H1 (cell line): ENCODE measurements around the gene BRD8. TPM values are rescaled to one million over a fixed set of nuclear protein-coding genes. Genes with fewer than 3 reads are reported as not detected.

Experiments
- CTCF ChIA-PET: fragments of 300-600 bp; sonication (Branson Sonifier 250); formaldehyde crosslinking; loops from one replicate; lab custom pipeline; 2021; ENCODE audit not compliant: partially characterized antibody; lab: Charles Lee
- POLR2A ChIA-PET: fragments of 300-600 bp; sonication (Branson Sonifier 250); formaldehyde crosslinking; loops from one replicate; lab custom pipeline; 2021; ENCODE audit warnings: inconsistent platforms; ENCODE audit not compliant: partially characterized antibody; lab: Charles Lee
- DNase-seq, 2 experiments: peaks; one replicate each; pipeline versions ENCODE4 v3.0.0 to v3.0.0-alpha.2; 2010 to 2022; ENCODE audit warnings: low spot score in 2 of 2, low read depth in 1 of 2, mixed read lengths in 1 of 2
- FAIRE-seq: peaks from 2 replicates; lab custom pipeline; 2011; peaks lifted over from hg19 to GRCh38; lab: Jason Lieb, UNC
- H2AFZ ChIP-seq: 2 replicates; pipeline ENCODE4 v1.8.1; 2012; ENCODE audit warnings: low read length, inconsistent platforms
- H2AK5ac ChIP-seq: 2 replicates; pipeline ENCODE4 v1.6.1; 2013; ENCODE audit warnings: low read depth, low read length
- H2BK120ac ChIP-seq: replicated peaks from 2 replicates; pipeline ENCODE3; 2013; ENCODE audit warnings: low read depth, low read length, inconsistent platforms
- H2BK12ac ChIP-seq: 2 replicates; pipeline ENCODE4 v1.6.1; 2013; ENCODE audit warnings: low read depth, low read length
- H2BK15ac ChIP-seq: 2 replicates; pipeline ENCODE4 v1.6.1; 2013; ENCODE audit warnings: low read length
- H2BK20ac ChIP-seq: 2 replicates; pipeline ENCODE4 v1.6.1; 2013; ENCODE audit warnings: low read length
- H2BK5ac ChIP-seq: 2 replicates; pipeline ENCODE4 v1.6.1; 2013; ENCODE audit warnings: low read depth, low read length
- H3K14ac ChIP-seq: 2 replicates; pipeline ENCODE4 v1.6.1; 2013; ENCODE audit warnings: inconsistent platforms; ENCODE audit not compliant: insufficient read length
- H3K18ac ChIP-seq: 2 replicates; pipeline ENCODE4 v1.6.1; 2013; ENCODE audit warnings: low read length; ENCODE audit errors: extremely low read depth
- H3K23ac ChIP-seq: 2 replicates; pipeline ENCODE4 v1.6.1; 2013; ENCODE audit warnings: inconsistent platforms; ENCODE audit not compliant: insufficient read length
- H3K23me2 ChIP-seq: 2 replicates; pipeline ENCODE4 v1.6.1; 2013; ENCODE audit warnings: low read depth, low read length
- H3K27ac ChIP-seq: 2 replicates; pipeline ENCODE4 v1.6.1; 2011; ENCODE audit warnings: low read depth, low read length, inconsistent platforms
- H3K27me3 ChIP-seq, 4 experiments: replicated peaks in 1 of 4; 1 replicate in 1 of 4; 2 replicates in 3 of 4; pipeline versions ENCODE4 v1.6.1 to v1.8.1; 2011 to 2013; ENCODE audit warnings: low read length in 3 of 4, mild to moderate bottlenecking in 3 of 4, inconsistent platforms in 2 of 4, mixed read lengths in 2 of 4, moderate library complexity in 1 of 4; ENCODE audit not compliant: control insufficient read depth in 3 of 4, insufficient read depth in 3 of 4; ENCODE audit errors: extremely low read depth in 1 of 4
- H3K36me3 ChIP-seq, 4 experiments: 2 replicates each; pipeline versions ENCODE4 v1.6.1 to v1.8.1; 2011 to 2013; ENCODE audit warnings: mild to moderate bottlenecking in 4 of 4, low read length in 3 of 4, moderate library complexity in 2 of 4, control low read depth in 1 of 4, inconsistent platforms in 1 of 4; ENCODE audit not compliant: insufficient read depth in 4 of 4, control insufficient read depth in 2 of 4
- H3K4ac ChIP-seq: replicated peaks from 2 replicates; pipeline ENCODE3; 2013; ENCODE audit warnings: low read length, low read depth, mixed read lengths, inconsistent platforms; ENCODE audit not compliant: insufficient read length
- H3K4me1 ChIP-seq, 4 experiments: replicated peaks in 1 of 4; 1 replicate in 1 of 4; 2 replicates in 3 of 4; pipeline versions ENCODE4 v1.6.1 to v1.8.1; 2011 to 2013; ENCODE audit warnings: low read length in 3 of 4, inconsistent platforms in 2 of 4, mixed read lengths in 1 of 4; ENCODE audit not compliant: insufficient read depth in 4 of 4, control insufficient read depth in 3 of 4
- H3K4me2 ChIP-seq, 2 experiments: 2 replicates each; pipeline versions ENCODE4 v1.6.1 to v1.8.1; 2011 to 2013; ENCODE audit warnings: low read depth in 2 of 2, low read length in 2 of 2, control low read depth in 1 of 2, inconsistent platforms in 1 of 2, mild to moderate bottlenecking in 1 of 2; ENCODE audit not compliant: insufficient read depth in 1 of 2
- H3K4me3 ChIP-seq, 4 experiments: fragments of 200-600, 300-600 bp in 1 of 4; sonication (generic), shearing (Covaris generic), sonication (Bioruptor Twin) in 1 of 4; 2 replicates each; pipeline versions ENCODE4 v1.5.1 to v1.8.1; 2011 to 2016; ENCODE audit warnings: low read length in 4 of 4, low read depth in 3 of 4, control low read depth in 2 of 4, inconsistent platforms in 2 of 4, mild to moderate bottlenecking in 2 of 4, mixed read lengths in 1 of 4, moderate library complexity in 1 of 4; ENCODE audit not compliant: insufficient read depth in 2 of 4; ENCODE audit errors: extremely low read depth in 1 of 4
- H3K56ac ChIP-seq: replicated peaks from 2 replicates; pipeline ENCODE3; 2013; ENCODE audit warnings: low read depth, mild to moderate bottlenecking, mixed read lengths, low read length, inconsistent platforms; ENCODE audit not compliant: insufficient read length
- H3K79me1 ChIP-seq: 2 replicates; pipeline ENCODE4 v1.6.1; 2013; ENCODE audit warnings: low read depth, low read length, control low read depth
- H3K79me2 ChIP-seq, 2 experiments: 2 replicates each; pipeline versions ENCODE4 v1.6.1 to v1.8.1; 2012 to 2013; ENCODE audit warnings: low read length in 2 of 2, mild to moderate bottlenecking in 2 of 2, inconsistent platforms in 1 of 2; ENCODE audit not compliant: insufficient read depth in 2 of 2, control insufficient read depth in 1 of 2
- H3K9ac ChIP-seq, 4 experiments: replicated peaks in 1 of 4; 1 replicate in 1 of 4; 2 replicates in 3 of 4; pipeline versions ENCODE4 v1.6.1 to v1.8.1; 2011 to 2013; ENCODE audit warnings: low read depth in 3 of 4, low read length in 3 of 4, control low read depth in 2 of 4, mild to moderate bottlenecking in 2 of 4, moderate library complexity in 2 of 4, inconsistent platforms in 1 of 4; ENCODE audit errors: extremely low read depth in 1 of 4
- H3K9me3 ChIP-seq, 2 experiments: 2 replicates each; pipeline versions ENCODE4 v1.6.1 to v1.8.1; 2012 to 2013; ENCODE audit warnings: mild to moderate bottlenecking in 2 of 2, moderate library complexity in 2 of 2, control low read depth in 1 of 2, inconsistent platforms in 1 of 2, low read depth in 1 of 2, low read length in 1 of 2, mixed read lengths in 1 of 2; ENCODE audit not compliant: insufficient read depth in 2 of 2
- H4K20me1 ChIP-seq, 2 experiments: replicated peaks in 1 of 2; 2 replicates each; pipeline versions ENCODE3 to v1.8.1; 2011 to 2013; ENCODE audit warnings: inconsistent platforms in 2 of 2, low read length in 2 of 2, mild to moderate bottlenecking in 1 of 2; ENCODE audit not compliant: insufficient read depth in 2 of 2, control insufficient read depth in 1 of 2
- H4K5ac ChIP-seq: 2 replicates; pipeline ENCODE4 v1.6.1; 2013; ENCODE audit warnings: low read length, low read depth, mixed read lengths, inconsistent platforms; ENCODE audit not compliant: insufficient read length
- H4K8ac ChIP-seq: 2 replicates; pipeline ENCODE4 v1.8.0; 2013; ENCODE audit warnings: mild to moderate bottlenecking, moderate library complexity, low read length, inconsistent platforms; ENCODE audit not compliant: insufficient read depth; ENCODE audit errors: extremely low read depth
- H4K91ac ChIP-seq: replicated peaks from 2 replicates; pipeline ENCODE3; 2013; ENCODE audit warnings: low read length, mixed read lengths, inconsistent platforms; ENCODE audit not compliant: insufficient read length
- E2F6 ChIP-seq: IDR thresholded peaks from 2 replicates; pipeline ENCODE4 v1.6.1; 2012; ENCODE audit warnings: inconsistent platforms
- GABPA ChIP-seq: IDR thresholded peaks from 2 replicates; pipeline ENCODE4 v1.6.1; 2011; ENCODE audit warnings: mild to moderate bottlenecking, low read length, moderate library complexity, borderline replicate concordance; ENCODE audit not compliant: insufficient read depth
- HDAC2 ChIP-seq, 2 experiments: fragments of 300-600 bp in 1 of 2; sonication (generic) in 1 of 2; IDR thresholded peaks; 2 replicates each; pipeline ENCODE4 v1.6.1; 2011 to 2012; ENCODE audit warnings: low read depth in 2 of 2, low read length in 2 of 2, mild to moderate bottlenecking in 2 of 2, moderate library complexity in 2 of 2, borderline replicate concordance in 1 of 2, inconsistent platforms in 1 of 2
- JUND ChIP-seq: IDR thresholded peaks from 2 replicates; pipeline ENCODE4 v1.6.1; 2011; ENCODE audit warnings: mild to moderate bottlenecking, improper control_type of control experiment, low read length
- KDM4A ChIP-seq: IDR thresholded peaks from one replicate; pipeline ENCODE4 v1.7.1; 2012; ENCODE audit warnings: low read depth, mild to moderate bottlenecking, moderate library complexity, low read length, inconsistent platforms; ENCODE audit not compliant: severe bottlenecking
- NRF1 ChIP-seq: IDR thresholded peaks from 2 replicates; pipeline ENCODE4 v1.6.1; 2011; ENCODE audit warnings: mild to moderate bottlenecking, low read depth, low read length, improper control_type of control experiment
- SIRT6 ChIP-seq: IDR thresholded peaks from one replicate; pipeline ENCODE4 v1.7.1; 2012; ENCODE audit warnings: low read length, inconsistent platforms
- SP2 ChIP-seq: IDR thresholded peaks from 2 replicates; pipeline ENCODE4 v1.6.1; 2012; ENCODE audit warnings: mild to moderate bottlenecking, low read length, inconsistent platforms
- SRF ChIP-seq: IDR thresholded peaks from 2 replicates; pipeline ENCODE4 v1.6.1; 2011; ENCODE audit warnings: mild to moderate bottlenecking, low read depth, low read length, moderate library complexity
- WGBS, 2 experiments: shearing (Covaris generic) in 1 of 2; methylation state at CpG; one replicate each; pipeline versions ENCODE4 v1.1.6 to v1.1.7; 2013 to 2015; ENCODE audit warnings: low lambda C conversion rate in 2 of 2, mixed read lengths in 2 of 2, inconsistent platforms in 1 of 2, low coverage in 1 of 2, missing lambda C conversion rate in 1 of 2; ENCODE audit not compliant: insufficient replicate concordance in 2 of 2, insufficient coverage in 1 of 2, insufficient read length in 1 of 2; ENCODE audit errors: extremely low coverage in 1 of 2, missing lambda C conversion rate in 1 of 2; 5-methylcytosine and 5-hydroxymethylcytosine counted together
- polyA plus RNA-seq, 7 experiments: library from polyadenylated mRNA; depleted of rRNA in 3 of 7; stranded (reverse) in 5 of 7; unstranded in 2 of 7; fragments of >200 nt in 5 of 7; fragments of 200-250 nt in 2 of 7; gene quantifications; 1 replicate in 5 of 7; 2 replicates in 1 of 7; 4 replicates in 1 of 7; pipeline versions ENCODE4 v1.2.1 to v1.2.3, GENCODE V29; 2011 to 2013; ENCODE audit warnings: missing spikeins in 2 of 7, mixed read lengths in 2 of 7
- total RNA-seq: library from RNA; stranded (reverse); fragmentation: NEBNext Ultra II Directional; extraction: Animal tissue kit (Norgen Biotek cat#: 25700); gene quantifications from 2 replicates; pipeline ENCODE4 v1.2.1, GENCODE V29; 2021
- TF ChIP-seq, protein P1 (sequence below): IDR thresholded peaks from 2 replicates; pipeline ENCODE4 v1.6.1; 2011; ENCODE audit warnings: low read length, improper control_type of control experiment

The BRD8 gene
- total and polyA plus RNA-seq, 2 of the 8 experiments (the other 6 are each of a cell fraction or from before 2014, with no cell fraction given): 37.8 to 75.8 TPM

- Histone ChIP-seq H3K4ac (no peak within 1 kb of the TSS), H2AFZ (peak within 1 kb of the TSS; percentile 91), H4K91ac (no peak within 1 kb of the TSS), H3K27ac (no peak within 1 kb of the TSS), H2AK5ac (no peak within 1 kb of the TSS), H4K5ac (no peak within 1 kb of the TSS), H4K8ac (no peak within 1 kb of the TSS), H3K18ac (no peak within 1 kb of the TSS), H3K4me3 (peak within 1 kb of the TSS; percentile 59 to 78 (median 66)), H3K23ac (no peak within 1 kb of the TSS), H3K14ac (no peak within 1 kb of the TSS), H3K79me2 (no peaks in the 10 kb centered on the region), H2BK20ac (no peak within 1 kb of the TSS), H3K4me2 (peak within 1 kb of the TSS; percentile 64 to 73), H3K9ac (no peak within 1 kb of the TSS; a peak in 1 of 7 replicates), H3K27me3 (no peaks in the 10 kb centered on the region), H3K36me3 (no peaks in the 10 kb centered on the region), H4K20me1 (no peaks in the 10 kb centered on the region), H2BK120ac (no peak within 1 kb of the TSS), H2BK5ac (no peak within 1 kb of the TSS), H3K4me1 (no peaks in the 10 kb centered on the region; a peak in 1 of 7 replicates), H3K9me3 (no peaks in the 10 kb centered on the region), H3K56ac (no peak within 1 kb of the TSS), H2BK12ac (no peak within 1 kb of the TSS), H2BK15ac (no peak within 1 kb of the TSS), H3K23me2 (peaks cover 4% of the 10 kb centered on the region; the same call in 1 of the 2 replicates), H3K79me1 (no peaks in the 10 kb centered on the region)
- ChIA-PET CTCF (interaction anchor here (0.6 to 2.8 kb wide), 7 partner anchors 23 to 221 kb away, joined by 3 to 10 read pairs (median 4); no protein-coding TSS in a partner anchor), POLR2A (interaction anchor here (1.2 to 1.3 kb wide), 2 partner anchors 9 to 326 kb away, joined by 3 to 4 read pairs; partner anchors contain the start of gene EGR1)
- DNase-seq (peak; percentile 43 to 83), FAIRE-seq (no peak)
- 13% methylated on average over 25 of the region's 31 CpGs; no CpG with 5 or more reads in 1 of the 2 experiments for WGBS, 2 experiments
- peak in 1 of 2 experiments; percentile 61; a peak in 1 of 4 replicates for TF ChIP-seq HDAC2 (IDR thresholded peaks at IDR 0.05; ENCODE audit: borderline replicate concordance in 1 of 2, low read depth in 2 of 2, low read length in 2 of 2)
- no peak for TF ChIP-seq NRF1
- no peak for TF ChIP-seq SRF
- no peak for TF ChIP-seq GABPA
- peak; percentile 32 for TF ChIP-seq KDM4A
- TF ChIP-seq SIRT6: no peak
- TF ChIP-seq SP2: no peak
- TF ChIP-seq JUND: no peak
- no peak for TF ChIP-seq E2F6
- TF ChIP-seq, protein P1, sequence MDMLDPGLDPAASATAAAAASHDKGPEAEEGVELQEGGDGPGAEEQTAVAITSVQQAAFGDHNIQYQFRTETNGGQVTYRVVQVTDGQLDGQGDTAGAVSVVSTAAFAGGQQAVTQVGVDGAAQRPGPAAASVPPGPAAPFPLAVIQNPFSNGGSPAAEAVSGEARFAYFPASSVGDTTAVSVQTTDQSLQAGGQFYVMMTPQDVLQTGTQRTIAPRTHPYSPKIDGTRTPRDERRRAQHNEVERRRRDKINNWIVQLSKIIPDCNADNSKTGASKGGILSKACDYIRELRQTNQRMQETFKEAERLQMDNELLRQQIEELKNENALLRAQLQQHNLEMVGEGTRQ: no peak
Measured at GRCh38 chr5:138138949-138139780, 39.3 kb downstream of the BRD8 start, which contains the start of gene NME5. TSS of gene NME5 (minus strand) at chr5:138139428. CDS start at chr5:138138780, 648 bp downstream.
